HL-60 (cell line): Measurements from ENCODE around the gene TMEM150A.

ENCODE experiments used
- CTCF ChIP-seq: IDR thresholded peaks from one replicate; pipeline ENCODE4 v1.5.1; 2011; ENCODE audit warnings: low read length, control low read depth, inconsistent platforms; ENCODE audit not compliant: insufficient read depth
- POLR2AphosphoS5 ChIP-seq: IDR thresholded peaks from 2 replicates; pipeline ENCODE4 v1.6.1; 2012; ENCODE audit warnings: low read depth
- SPI1 ChIP-seq: IDR thresholded peaks from 2 replicates; pipeline ENCODE4 v1.6.1; 2012; ENCODE audit warnings: low read depth, mild to moderate bottlenecking, borderline replicate concordance
- TF ChIP-seq, protein P1 (sequence below): IDR thresholded peaks from 2 replicates; pipeline ENCODE4 v1.6.1; 2012; ENCODE audit warnings: low read depth; ENCODE audit not compliant: insufficient replicate concordance

DNA sequence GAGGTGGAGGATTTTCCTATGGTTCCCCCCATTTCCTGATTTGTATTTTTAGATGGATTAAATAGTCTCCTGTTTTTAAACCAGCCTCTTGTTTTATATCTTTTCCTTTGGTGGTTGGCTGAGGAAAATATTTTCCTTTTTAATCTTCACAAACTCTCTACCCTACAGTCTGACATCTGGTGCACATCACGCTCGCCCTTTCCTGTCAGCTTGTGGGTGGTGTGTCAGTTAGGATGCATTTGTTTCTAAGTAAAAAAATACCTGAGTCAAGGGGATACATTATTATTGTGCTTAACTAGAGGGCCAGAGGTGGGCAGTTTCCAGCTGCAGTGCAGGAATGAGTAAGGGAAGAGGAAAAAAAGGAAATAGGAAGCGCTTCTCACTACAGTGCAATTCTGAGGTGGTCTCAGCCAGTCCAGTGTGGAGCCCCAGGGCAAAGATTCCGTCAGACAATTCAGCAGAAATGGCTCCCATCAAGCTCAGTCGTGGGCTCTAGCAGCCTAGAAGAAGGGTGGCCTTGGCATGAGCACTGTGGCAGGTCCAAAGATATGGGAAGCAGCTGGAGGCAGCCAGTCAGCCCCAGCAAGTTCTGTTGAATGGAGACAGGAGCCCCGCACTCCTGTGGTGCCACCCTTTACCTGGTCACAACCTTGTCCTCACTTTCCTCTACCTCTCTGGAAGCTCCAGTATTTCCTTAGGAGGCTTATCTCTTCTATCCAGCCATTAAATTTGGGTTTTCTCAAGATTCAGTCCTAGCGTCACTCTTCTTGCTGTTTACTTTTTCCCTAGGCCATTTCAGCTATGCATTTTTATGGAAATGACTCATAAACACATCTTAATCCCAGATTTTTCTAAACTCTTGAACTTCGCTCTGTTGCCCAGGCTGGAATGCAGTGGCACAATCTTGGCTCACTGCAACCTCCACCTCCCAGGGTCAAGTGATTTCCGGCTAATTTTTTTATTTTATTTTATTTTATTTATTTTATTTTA, 47.0 kb upstream of the TMEM150A start:
- TF ChIP-seq CTCF (no peak), SPI1 (no peak), POLR2AphosphoS5 (no peak)
- TF ChIP-seq, protein P1, sequence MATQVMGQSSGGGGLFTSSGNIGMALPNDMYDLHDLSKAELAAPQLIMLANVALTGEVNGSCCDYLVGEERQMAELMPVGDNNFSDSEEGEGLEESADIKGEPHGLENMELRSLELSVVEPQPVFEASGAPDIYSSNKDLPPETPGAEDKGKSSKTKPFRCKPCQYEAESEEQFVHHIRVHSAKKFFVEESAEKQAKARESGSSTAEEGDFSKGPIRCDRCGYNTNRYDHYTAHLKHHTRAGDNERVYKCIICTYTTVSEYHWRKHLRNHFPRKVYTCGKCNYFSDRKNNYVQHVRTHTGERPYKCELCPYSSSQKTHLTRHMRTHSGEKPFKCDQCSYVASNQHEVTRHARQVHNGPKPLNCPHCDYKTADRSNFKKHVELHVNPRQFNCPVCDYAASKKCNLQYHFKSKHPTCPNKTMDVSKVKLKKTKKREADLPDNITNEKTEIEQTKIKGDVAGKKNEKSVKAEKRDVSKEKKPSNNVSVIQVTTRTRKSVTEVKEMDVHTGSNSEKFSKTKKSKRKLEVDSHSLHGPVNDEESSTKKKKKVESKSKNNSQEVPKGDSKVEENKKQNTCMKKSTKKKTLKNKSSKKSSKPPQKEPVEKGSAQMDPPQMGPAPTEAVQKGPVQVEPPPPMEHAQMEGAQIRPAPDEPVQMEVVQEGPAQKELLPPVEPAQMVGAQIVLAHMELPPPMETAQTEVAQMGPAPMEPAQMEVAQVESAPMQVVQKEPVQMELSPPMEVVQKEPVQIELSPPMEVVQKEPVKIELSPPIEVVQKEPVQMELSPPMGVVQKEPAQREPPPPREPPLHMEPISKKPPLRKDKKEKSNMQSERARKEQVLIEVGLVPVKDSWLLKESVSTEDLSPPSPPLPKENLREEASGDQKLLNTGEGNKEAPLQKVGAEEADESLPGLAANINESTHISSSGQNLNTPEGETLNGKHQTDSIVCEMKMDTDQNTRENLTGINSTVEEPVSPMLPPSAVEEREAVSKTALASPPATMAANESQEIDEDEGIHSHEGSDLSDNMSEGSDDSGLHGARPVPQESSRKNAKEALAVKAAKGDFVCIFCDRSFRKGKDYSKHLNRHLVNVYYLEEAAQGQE: no peak
